ENCODE measurements around the gene ATP6V1B1.

The ATP6V1B1 gene

DNA sequence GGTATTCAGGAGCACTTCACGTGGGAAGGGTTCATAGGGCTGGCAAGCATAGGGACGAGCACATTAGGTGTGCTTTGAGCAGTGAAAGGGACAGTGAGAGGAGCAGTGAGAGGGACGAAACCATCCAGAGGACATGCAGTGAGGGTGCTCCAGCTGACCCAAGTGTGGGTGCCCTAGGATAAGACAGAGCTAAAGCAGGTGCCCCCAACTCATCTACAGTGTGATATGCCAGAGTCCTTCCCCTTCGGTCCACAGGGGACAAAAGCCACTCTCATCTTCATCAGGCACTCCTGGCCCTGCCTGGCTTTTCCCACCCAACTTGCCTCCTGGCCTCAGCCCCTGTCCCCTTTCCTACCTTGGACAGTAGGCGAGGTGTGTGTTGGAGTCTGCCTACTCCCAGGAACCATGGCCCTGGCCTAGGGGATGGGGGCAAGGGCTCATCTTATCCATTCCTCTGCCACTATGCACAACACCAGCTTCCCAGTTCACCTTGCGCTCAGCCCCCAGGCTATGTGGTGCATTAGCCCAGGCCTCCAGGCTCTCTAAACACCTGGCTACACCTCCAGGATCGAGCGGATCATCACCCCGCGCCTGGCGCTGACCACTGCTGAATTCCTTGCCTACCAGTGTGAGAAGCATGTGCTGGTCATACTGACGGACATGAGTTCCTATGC, 26.6 kb downstream of the ATP6V1B1 start:
- TF ChIP-seq, protein P1, sequence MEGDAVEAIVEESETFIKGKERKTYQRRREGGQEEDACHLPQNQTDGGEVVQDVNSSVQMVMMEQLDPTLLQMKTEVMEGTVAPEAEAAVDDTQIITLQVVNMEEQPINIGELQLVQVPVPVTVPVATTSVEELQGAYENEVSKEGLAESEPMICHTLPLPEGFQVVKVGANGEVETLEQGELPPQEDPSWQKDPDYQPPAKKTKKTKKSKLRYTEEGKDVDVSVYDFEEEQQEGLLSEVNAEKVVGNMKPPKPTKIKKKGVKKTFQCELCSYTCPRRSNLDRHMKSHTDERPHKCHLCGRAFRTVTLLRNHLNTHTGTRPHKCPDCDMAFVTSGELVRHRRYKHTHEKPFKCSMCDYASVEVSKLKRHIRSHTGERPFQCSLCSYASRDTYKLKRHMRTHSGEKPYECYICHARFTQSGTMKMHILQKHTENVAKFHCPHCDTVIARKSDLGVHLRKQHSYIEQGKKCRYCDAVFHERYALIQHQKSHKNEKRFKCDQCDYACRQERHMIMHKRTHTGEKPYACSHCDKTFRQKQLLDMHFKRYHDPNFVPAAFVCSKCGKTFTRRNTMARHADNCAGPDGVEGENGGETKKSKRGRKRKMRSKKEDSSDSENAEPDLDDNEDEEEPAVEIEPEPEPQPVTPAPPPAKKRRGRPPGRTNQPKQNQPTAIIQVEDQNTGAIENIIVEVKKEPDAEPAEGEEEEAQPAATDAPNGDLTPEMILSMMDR (IDR thresholded peaks at IDR 0.05): no peak
- peak; percentile 69 for DNase-seq (ENCODE audit: low spot score)
- H3K4me3 ChIP-seq: no peak overlapping the region
- no peak overlapping the region for H3K27ac ChIP-seq

DNA sequence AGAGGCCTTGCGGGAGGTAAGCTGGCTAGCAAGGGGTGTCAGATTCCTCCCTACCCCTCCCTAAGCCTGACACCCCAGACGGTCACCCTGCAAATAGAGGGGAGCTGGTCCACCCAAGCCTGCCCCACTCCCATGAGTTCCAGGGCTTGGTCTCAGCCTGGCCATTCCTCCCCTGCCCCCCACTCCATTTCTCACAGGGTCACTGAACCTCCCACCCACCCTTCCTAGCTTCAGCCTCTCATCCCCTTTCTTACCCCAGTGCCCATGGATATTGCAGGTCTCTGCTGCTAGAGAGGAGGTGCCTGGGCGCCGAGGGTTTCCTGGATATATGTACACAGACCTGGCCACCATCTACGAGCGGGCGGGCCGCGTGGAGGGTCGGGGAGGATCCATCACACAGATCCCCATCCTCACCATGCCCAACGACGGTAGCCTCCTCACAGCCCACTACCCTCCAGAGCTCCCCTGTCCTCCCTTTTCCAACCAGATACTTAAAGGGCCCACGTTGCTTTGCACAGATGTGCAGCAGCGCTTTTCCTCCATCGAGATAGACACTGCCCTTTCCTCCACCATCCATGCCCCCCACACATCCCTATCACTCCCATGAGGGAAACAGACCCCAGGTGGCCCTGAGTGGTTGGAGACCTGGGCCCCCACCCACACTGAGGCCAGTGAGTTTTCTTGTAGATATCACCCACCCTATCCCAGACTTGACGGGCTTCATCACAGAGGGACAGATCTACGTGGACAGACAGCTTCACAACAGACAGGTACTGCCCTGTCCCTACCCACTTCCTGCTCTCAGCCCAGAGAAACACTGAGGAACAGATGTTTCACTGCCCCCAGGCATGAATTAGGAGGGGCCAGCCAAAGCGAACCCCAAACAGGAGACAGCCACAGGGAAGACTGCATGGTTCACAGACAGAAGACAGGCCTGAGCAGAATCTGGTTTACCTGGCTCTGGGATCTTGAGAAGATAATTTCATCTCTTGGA, 27.5 kb downstream of the ATP6V1B1 start:
- H3K4me3 ChIP-seq: no peak overlapping the region
- H3K27ac ChIP-seq: no peak overlapping the region
- DNase-seq (ENCODE audit: low spot score): peak; percentile 53
- TF ChIP-seq, protein P1 (IDR thresholded peaks at IDR 0.05): no peak

DNA sequence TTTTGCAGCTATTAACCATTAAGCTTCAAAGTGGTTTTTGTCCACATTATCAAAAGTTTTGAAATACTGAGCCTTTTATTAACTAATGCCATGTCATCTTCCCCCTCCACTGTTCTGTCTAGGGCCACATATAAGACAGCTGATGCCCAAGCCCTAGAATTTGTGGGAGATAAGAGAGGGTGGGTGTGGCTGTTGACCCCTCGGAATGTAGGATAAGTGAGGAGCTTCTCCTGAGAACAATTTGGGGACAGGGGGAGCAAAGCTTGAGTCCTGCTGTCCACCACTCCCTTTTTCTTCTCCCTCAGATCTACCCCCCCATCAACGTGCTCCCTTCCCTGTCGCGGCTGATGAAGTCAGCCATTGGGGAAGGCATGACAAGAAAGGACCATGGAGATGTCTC, 28.4 kb downstream of the ATP6V1B1 start:
- TF ChIP-seq, protein P1 (IDR thresholded peaks at IDR 0.05): no peak
- no peak overlapping the region for H3K4me3 ChIP-seq
- DNase-seq (ENCODE audit: low spot score): no peak
- H3K27ac ChIP-seq: no peak overlapping the region

DNA sequence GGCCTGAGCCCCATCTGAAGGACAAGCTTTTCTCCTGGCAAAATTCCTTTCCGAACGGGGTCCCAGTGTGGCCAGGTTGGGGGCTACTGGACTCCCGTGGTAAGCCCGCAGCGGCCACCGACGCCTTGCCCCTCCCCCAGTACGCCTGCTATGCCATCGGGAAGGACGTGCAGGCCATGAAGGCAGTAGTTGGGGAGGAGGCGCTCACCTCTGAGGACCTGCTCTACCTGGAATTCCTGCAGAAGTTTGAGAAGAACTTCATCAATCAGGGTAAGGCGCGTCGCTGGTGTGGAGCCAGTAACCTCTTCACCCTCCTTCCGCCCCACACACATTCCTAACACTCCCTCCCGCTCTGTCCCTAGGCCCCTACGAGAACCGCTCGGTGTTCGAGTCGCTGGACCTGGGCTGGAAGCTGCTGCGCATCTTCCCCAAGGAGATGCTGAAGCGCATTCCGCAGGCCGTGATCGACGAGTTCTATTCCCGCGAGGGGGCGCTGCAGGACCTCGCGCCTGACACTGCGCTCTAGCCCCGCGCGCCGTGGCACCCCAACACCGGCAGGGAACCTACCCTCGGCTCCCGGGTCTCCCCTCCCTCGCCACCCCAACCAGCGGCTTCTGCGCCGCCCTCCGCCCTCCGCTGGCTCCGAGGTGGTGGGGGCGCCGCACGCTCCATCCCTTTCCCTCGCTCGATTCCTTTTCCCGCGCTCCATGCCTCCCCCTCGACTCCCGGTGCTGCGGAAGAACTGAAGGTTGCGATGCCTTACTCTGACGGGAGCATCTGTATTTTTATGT, 29.1 kb downstream of the ATP6V1B1 start:
- peak overlapping the region; percentile 70 for H3K4me3 ChIP-seq
- TF ChIP-seq, protein P1 (IDR thresholded peaks at IDR 0.05): peak; percentile 89
- no peak overlapping the region for H3K27ac ChIP-seq
- DNase-seq (ENCODE audit: low spot score): peak; percentile 79

DNA sequence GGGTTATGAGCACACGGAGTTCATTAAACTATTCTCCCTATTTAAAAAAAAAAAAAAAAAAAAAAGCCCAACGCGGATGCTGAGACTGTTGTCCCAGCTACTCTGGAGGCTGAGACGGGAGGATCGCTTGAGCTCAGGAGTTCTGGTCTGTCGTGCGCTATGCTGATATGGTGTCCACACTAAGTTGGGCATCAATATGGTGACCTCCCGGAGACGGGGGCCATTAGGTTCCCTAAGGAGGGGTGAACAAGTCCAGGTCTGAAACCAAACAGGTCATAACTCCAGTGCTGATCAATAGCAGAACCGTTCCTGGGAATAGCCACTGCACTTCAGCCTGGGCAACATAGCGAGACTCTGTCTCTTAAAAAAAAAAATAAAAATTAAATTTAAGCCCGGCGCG, 29.8 kb downstream of the ATP6V1B1 start:
- H3K4me3 ChIP-seq: no peak overlapping the region
- H3K27ac ChIP-seq: no peak overlapping the region
- DNase-seq (ENCODE audit: low spot score): peak; percentile 41
- TF ChIP-seq, protein P1 (IDR thresholded peaks at IDR 0.05): no peak

DNA sequence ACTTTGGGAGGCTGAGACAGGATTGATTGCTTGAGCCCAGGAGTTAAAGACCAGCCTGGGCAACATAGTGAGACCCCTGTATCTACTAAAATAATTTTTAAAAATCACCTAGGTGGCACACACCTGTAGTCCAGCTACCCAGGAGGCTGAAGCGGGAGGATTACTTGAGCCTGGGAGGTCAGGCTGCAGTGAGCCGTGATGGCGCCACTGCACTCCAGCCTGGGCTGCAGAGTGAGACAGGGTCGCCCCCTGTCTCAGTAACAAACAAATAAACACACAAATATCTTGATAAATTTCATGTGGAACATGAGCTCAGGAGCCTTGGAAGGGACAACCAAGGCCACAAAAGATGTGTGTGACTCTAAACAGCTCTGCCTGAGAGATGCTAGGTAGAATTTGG, 31.0 kb downstream of the ATP6V1B1 start:
- Histone ChIP-seq H3K27ac (no peak overlapping the region), H3K4me3 (no peak overlapping the region)
- TF ChIP-seq, protein P1 (IDR thresholded peaks at IDR 0.05): no peak
- no peak for DNase-seq (ENCODE audit: low spot score)
